HG03025 (cell line): Measurements from ENCODE around the gene MAML3.

Source experiments
- ATAC-seq: cut with Tn5 transposase; IDR thresholded peaks from one replicate; pipeline ENCODE4 v1.9.1; 2021; ENCODE audit warnings: mild to moderate bottlenecking, moderate library complexity; ENCODE audit not compliant: unreplicated experiment, low FRiP score

The MAML3 gene

DNA sequence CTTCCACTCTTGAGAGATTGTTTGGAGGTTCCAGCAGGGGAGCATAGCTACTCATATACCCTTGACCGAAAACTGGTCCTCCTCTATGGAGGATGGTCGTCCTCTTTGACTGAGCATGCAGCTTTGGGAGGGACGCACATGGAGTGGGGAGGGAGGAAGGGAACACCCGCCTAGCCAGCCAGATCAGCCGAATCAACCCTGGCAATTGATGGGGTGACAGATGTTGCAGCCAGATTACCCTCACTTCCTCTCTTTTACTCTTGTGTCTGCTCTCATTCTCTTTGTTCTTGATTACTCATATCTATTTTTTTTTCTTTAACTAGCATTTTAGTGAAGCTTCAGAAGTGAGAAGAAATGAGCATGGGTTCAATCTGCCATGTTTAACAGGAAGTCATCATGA, 468.8 kb downstream of the MAML3 start:
- ATAC-seq: no peak

DNA sequence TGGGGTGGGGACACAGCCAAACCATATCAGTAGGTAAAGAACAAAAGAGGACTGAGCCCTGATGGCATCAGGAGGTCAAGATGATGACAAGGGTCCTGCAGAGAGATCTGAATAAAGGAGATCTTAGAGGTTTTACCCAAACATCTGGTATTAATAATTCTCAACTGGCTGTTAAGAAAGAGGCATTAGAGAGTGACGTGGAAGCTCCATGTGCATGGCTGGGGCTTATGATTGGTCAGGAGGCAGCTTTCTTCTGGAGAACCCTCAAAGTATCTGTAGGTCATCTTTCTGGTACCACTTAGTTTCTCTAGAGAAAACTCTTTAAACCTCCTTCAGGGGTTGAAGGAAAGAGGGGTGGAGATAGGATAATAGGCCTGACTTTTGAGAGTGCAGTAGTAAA, 469.6 kb downstream of the MAML3 start:
- ATAC-seq: no peak

DNA sequence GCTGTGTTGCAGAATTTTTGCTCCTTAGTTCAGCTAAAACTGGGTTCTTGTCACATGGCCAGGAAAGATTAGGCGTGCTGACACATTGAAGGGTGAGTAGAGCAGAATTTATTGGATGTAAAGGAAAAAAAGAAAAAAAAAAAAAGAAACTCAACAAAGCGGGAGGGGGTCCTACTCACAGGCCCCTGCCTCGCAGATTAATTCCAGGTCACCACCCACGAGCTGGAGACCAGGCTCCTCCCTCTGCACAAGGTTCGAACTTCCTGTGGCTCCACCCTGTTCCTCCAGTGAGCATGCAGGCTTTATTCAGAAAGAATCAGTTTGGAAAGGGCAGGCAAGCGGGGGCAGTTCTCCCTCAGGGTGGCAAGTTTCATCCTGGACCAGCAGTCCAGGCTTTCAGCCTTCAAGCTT, 471.2 kb downstream of the MAML3 start:
- ATAC-seq: no peak

DNA sequence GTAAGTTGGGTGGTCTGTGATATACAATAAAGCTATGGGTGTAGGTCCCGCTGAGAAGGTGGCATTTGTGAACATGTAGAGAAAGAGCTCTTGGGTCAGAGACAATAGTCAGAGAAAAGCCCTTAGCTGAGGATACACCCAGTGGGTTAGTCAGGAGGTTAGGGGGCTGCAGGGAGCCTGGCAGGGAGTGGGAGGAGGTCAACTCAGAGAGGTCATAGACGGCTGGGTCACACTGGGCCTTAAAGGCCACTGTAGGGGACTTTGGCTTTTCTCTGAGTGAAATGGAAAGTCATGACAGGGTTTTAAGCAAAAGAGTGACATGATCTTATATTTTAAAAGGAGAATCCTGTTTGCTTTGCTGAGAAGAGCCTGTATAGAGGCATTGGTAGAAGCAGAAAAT, 471.7 kb downstream of the MAML3 start:
- no peak for ATAC-seq

DNA sequence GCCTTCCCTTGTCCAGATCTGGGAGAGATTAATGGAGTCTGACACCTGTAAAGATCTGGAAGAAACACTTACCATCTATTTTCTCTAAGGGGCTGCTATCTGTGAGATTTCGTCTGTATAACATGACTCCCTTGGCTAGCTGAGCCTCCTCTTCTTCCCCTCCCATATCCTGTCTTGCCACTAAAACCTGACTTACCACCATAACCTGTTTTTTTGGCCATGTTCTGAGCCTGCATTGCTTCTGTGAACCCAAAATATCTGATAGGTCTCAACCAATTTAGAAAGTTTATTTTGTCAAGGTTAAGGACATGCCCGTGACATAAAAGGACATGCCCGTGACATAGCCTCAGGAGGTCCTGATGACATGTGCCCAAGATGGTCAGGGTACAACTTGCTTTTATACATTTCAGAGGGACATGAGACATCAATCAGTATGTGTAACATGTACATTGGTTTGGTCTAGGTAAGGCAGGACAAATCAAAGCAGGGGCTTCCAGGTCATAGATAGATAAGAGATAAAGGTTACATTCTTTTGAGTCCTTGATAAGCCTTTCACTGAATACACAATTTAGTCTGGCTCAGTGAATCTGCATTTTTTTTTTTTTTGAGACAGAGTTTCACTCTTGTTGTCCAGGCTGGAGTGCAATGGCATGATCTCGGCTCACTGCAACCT, 476.9 kb downstream of the MAML3 start:
- ATAC-seq: no peak

DNA sequence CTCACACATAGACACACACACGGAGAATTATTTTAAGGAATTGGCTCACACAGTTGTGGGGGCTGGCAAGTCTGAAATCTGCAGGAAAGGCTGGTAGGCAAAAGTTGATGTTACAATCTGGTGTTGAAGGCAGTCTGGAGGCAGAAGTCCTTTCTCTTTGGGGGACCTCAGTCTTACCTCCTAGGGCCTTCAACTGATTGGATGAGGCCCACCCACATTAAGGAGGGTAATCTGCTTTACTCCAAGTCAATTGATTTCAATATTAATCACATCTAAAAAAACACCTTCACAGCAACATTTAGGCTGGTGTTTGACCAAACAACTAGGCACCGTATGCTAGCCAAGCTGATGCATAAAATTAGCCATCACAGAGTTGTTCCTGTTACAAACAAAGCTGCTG, 477.6 kb downstream of the MAML3 start:
- no peak for ATAC-seq

DNA sequence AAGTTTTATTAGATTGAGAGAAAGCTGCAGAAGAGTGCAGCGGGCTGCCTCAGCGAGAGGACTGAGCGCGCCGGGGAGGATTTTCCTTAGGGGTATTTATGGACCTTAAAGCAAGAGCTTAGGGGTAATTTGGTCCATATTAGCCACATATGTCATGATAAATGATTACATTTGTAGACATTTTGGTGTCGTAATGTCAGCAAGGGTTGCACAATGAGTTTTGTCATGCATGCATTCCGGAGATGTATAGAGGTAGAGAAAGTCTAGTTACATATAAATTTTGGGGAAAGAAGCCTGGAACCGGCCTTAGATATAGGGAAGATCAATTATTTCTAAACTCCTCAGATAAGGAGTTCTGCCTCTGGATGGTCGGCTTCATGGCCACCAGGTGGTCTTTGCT, 478.3 kb downstream of the MAML3 start:
- ATAC-seq: no peak

DNA sequence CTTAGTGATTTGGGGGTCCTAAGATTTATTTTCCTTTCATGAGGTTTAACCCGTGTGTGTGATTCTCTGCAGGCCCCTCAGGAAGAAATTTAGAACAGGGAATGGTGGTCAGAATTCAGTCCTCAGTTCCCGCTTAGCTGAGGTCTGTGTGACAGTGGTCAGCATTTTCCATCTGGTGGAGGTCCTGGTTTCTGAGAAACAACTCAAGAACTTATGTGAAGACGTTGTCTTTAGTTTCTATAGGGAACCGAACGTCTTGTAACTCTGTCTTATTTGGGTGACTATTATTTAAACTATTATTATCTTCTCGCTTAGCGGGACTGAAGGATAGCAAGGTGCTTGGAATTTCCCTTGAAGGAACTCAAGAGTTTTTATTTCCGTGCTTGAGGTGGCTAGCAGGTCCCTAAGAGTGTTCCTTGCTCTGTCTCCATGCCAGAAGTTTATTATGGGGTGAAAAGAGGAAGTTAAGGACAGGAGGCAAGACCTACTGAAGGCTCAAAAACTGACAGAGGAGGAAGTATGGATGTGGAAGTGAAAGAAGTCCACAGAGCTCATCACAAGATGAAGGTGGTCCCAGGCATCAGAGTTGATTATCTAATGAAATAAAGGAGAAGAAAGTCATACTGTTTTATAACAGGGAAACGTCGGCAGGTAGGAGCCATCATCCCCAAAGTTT, 479.0 kb downstream of the MAML3 start:
- ATAC-seq: no peak

DNA sequence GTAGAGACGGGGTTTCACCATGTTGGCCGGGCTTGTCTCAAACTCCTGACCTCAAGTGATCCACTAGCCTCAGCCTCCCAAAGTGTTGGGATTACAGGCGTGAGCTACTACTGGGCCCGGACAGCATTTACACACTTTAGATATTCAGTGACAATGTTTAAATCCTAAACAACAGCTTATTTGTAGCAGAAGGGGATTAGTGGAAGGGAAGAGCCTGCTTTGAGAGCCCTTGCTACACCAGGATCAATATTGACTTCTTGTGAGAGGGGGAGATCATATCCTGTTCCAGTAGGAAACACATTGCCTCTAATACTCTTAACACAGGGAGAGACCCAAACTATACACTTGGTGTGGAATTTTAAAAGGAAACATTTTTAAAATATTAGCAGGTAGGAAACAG, 481.3 kb downstream of the MAML3 start:
- ATAC-seq: no peak

DNA sequence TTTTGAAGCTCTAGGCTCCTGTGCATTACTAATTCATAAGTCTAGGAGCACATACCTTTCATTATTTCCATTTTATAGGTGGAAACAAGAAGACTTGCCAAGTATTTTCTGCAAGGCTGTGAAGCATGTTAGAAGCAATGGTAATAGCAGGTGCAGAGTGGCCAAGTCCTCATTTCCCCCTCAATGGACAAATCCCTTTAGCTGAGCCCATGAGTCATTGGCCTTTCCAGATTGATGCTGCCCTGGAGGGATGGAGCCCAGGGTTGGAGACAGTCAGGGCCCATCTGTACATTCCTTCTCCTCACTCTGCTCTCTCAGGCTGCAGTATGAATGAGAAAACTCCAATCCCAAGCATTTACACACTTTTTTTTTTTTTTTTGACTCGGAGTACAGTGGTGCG, 481.8 kb downstream of the MAML3 start:
- ATAC-seq: no peak

DNA sequence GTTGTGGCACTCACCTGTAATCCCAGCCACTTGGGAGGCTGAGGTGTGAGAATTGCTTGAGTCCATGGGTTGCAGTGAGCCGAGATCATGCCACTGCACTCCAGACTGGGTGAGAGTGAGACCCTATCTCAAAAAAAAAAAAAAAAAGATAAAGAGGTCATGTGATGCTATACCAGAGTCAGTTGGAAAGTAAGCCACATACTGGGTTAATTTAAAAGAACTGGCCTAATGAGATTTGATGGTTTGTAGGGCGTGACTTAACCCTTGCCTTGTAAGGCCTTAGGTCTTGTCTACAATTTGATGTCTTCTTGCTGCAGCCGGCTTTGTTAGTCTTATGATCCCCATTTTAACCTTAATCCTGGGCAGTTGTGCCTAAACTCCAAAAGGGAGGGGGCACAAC, 483.2 kb downstream of the MAML3 start:
- no peak for ATAC-seq

DNA sequence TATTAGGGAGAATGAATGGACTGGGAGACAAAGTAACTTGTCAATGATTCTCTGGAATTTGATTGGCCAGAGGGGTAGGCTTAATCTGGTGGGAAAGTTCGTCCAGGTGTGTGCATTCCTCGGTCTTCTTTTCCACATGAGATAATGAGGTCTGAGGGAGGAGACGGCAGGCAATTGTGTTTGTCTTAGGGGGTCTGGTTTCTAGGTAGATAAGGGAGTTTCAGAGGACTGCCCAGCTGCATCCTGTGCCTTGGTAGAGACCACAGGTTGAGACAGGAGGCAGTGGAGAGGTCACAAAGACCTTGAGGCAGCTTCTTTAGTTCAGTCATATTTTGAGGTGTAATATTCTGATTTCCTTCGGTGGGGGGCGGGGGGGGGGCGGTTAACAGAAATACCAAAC, 484.1 kb downstream of the MAML3 start:
- ATAC-seq: no peak

DNA sequence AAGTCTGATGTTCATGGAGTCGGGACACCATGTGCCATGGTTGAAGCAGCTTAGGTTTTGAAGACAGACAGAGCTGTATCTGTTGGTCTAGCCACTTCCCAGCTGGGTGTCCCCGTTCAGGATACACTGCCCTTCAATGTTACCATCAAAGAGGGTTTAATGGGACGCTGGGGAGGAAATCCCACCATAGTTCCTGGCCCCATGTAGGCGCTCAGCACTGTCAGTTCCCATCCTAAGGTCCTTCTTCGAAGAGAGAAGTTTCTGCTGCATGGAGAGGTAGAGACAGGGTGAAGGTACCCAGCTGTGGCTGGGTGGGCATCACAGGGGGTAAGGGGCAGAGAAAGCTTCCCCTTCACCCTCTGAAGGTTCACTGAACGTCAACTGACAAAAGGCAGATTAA, 484.6 kb downstream of the MAML3 start:
- ATAC-seq: no peak

DNA sequence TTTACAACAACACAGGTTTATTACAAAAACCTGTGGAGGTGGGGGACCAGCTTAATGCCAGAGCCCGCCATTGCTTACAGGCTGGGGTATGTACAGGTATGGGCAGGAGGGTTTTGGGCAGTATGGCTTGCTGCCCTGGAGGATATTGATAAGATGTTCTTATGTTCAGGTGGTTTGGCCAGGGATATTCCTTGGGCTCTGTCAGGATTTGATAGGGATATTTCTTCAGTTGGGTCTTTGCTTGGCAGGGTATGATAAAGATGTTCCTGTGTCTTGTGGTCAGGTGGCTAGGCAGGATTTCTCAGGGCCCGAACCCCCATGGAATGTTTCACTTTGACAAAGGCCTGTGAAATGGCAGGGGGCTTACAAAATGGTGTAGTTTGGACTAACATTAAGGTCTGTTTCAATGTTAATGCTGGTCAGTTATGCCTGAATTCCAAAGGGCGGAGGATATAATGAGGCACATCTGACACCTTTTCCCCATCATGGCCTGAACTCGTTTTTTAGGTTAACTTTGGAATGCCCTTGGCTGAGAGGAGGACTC, 485.3 kb downstream of the MAML3 start:
- ATAC-seq: no peak

DNA sequence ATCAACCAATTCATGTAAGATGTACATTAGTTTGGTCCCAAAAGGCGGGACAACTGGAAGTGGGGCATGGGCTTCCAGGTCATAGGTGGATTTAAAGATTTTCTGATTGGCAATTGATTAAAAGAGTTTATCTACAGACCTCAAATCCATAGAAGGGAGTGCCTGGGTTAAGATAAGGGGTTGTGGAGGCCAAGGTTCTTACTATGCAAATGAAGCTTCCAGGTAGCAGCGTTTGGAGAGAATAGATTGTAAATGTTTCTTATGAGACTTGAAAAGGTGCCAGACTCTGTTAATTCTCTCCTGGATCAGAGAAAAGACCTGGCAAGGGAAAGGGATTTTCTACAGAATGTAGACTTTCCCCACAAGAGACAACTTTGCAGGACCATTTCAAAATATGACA, 485.9 kb downstream of the MAML3 start:
- no peak for ATAC-seq
